ENCODE measurements around the gene GADD45A.
A peak's percentile ranks its signal among the peaks of the same experiment; 100 is the strongest.

GADD45A gene

DNA sequence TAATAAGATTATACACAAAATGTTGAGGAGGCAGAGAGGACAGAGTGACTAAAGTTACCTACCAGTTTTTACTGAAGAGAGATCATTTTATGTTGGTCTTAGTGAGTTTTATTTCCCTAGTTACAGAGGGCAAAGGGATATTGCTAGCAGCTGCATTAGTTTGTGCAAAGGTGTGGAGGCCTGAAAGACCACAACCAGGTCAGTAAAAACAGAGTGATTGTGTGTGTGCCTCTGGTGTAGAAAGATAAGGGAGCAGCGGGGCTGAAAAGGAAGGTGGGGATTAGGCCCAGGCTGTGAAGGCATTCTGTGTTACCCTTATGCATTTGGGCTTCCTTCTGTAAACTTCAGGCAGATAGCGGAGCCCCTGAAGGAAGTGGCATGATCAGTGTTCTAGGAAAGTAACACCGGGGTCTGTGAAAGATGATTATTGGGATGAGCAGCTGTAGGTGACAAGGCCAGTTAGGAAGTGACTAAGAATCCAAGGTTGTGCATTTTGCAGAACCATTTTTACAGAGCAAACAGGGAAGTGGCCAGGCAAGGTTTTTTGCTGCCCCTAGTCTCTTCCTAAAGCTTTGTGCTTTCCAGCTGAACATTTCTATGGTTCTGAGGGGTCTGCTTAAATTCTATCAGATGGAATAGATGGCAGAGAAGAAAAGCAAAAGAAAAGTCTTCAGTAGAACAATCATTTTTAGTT, 3.7 kb downstream of the GADD45A start:
- no peak for DNase-seq

DNA sequence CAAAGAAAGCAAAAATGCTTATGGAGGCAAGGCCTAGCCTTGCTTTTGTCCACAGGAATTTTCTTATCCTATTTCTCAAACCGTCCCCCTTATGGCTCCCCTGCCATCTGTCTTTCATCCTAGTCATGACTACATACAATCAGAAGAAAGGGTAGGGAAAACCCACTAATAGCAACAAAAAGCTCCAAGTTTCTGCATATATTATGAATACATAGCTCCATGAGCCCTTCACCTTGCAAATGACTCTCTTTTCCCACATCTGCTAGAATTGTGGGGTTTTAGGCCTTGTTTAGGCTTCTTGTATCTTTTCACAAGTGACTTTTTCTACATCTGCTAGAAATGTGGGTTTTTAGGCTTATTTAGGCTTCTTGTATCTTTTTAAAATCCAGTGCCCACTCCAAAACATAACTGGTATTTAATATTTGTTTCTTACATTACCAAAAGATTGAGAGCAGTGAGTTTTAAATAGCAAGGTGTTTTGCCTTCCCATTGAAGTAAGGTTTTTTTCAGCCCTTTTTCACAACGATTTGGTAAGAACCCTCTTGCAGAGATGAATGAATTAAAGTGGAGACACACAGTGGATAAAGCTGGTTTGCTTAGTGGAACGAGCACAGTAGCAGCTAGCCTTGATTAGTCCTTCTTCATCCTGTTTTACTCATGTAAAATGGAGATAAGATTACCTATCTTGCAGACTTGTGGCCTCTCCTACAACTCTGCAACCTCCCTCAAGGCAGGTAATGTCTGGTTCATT, 4.4 kb downstream of the GADD45A start:
- no peak for DNase-seq

DNA sequence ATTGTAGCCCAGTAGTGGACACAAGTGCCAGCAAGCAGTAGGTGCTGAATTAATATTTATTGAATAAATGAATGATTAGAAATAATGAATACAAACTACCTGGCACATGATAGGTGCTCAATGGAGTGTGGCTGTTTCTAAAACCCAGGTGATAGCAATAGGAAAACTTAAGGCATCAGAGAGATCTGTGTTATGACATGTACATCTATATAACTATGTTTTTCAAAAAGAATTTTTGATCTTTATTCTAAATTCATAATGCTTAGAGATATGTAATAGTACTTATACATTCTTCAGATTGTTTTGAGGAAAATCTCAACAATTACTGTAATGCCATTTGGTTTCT, 5.0 kb downstream of the GADD45A start:
- DNase-seq, result no peak

DNA sequence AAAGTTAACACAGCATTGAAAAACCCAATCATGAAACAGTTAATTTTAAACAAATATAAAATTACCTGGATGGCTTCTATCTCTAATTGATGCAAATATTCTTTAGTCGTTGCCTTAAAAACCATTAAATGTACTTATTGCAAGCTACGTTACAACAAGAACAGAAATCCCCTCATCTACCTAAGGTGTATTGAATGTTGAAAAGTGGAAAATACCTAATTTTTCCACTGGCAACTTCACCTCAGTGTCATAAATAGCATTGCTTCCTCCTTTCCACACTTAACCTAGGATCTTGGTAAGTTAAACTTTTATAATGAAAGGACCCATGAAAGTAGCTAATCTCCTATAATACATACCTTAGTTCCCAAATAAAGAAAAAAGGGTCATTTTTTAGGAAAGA, 5.4 kb downstream of the GADD45A start:
- DNase-seq, result no peak

DNA sequence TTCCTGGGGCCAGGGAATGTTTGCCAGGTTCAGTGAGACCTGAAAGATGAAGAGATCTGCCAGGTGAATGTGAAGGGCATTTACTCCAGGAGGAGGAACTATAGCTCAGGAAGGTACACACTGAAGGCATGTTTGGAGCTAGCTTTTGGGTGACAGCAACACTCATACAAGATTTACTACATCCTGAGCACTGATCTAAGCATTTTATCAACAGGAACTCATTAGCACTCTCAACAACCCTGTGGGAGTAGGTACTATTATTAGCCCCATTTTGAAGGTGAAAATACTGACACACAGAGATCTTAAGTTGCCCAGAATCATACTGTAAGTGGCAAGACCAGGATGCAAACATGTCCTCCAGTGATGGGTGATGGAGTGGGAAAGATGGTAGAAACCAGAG, 6.7 kb downstream of the GADD45A start:
- no peak for DNase-seq

DNA sequence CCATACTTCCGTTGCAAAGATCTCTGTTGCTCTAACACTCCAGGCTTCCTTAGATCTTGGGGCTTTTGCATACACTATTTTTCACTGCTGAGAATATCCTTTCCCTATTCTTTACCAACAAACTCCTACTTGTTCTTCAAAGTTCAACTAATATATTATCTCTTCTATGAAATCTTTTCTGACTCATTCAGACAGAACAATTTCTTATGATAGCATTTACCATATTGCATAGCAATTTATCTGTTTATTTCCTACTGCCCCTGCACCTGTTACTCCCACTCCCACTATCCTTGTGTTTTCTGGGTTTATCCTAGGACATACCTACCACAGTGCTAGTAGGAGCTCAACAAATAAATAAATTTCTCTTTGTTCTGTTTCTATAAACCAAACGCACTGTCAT, 11.0 kb downstream of the GADD45A start:
- no peak for DNase-seq

DNA sequence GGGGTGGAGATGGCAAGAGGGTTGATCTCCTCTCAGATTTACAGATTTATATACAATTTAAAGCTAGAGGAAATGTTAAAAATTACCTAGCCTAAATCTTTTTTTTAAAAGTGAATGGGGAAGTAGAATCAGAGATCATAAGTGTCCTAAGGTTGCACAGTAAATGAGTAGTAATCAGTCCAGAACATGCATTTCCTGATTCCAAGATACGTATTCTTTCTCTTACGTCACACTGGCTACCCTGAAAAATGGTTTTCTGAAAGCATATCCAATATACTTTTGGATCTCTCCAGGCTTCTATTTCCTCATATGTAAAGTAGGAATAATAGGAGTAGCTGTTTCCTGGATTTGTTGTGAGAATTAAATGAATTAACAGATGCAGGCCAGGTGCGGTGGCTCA, 11.7 kb downstream of the GADD45A start:
- DNase-seq, result no peak

DNA sequence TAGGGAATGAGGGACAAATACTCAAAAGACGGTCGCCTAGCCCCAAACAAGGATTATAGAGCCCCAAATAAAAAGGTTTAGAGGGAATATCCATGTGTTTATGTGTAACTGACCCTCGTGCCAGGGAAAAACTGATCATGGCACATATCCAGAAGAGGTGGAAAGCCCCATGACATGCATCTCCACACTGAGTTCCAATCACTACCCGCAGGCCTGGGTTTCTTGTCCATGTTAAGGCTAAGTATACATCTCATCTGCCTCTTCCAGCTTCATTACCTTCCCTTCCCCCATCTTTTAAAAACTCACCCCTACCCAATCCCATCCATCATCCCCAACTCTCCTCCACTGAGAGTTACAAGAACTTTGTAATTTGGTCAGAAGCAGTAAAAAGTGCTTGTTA, 15.2 kb downstream of the GADD45A start:
- no peak for DNase-seq

DNA sequence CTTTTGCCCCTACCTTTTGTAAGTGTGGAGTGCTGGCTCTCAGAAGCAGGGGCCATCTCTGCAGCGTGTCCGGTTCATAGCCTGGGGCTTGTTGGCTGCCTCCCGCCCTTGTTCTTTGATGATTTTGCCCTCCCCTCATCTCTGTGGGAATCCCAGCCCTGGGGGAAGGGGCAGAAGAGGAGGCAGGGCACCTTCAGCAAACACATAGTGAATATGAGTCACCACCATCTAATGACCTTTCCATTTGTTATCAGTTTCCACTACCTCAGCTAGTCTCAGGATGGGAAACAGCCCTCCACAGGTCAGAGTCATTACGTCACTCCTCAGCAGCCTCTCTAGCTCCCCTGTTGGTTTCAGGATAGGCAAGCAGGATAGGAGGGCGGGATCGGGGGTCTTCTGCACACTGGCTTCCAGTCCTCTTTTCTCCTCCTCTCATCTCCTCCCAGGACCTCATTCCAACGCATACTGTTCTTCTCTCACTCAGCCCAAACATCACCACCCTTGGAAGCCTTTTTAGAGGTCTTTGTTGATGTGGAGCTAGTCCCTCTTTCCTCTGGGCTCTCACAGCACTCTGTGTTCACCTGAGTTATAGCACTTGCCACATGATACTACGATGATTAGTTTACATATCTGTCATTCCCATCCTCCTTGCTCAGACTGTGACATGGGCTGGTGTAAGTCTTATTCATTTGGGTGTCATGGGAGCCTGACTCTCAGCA, 15.8 kb downstream of the GADD45A start:
- DNase-seq, result no peak

DNA sequence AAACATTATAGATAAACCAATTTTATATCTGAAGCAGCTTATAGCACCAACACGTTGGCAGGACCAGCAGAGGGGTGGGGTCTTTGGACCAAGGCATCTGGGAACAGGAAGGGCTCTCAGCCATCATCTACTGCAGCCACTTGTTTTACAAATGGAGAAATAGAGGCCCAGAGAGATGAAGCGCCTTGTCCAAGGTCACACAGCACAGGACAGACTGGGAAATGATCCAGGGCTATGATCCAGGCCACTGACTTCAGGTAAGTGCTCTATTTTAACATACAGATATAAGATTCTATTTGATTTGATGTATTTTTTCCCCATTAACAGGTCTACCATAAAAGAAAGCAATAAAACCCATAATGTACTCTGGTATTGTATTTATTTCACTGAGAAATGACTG, 16.9 kb downstream of the GADD45A start:
- DNase-seq, result no peak

DNA sequence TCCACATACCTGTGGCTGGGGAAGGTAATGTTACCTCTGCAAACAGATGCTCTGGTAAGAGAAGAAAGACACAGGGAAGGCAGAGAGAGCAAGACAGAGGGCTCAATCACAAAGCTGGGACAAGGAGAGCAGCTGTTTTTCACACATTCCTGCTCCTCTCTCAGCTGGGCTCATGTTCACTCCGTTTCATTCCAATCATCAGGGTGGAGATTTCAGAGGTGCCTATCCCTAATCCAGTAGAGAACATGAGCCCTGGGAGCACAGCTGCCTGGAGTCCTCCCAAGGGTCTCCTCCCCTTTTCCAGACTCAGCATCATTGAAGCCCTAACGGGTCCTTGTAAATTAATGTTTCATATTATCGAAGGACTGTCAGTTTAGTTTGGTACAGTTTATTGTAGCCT, 19.4 kb downstream of the GADD45A start:
- DNase-seq, result no peak

DNA sequence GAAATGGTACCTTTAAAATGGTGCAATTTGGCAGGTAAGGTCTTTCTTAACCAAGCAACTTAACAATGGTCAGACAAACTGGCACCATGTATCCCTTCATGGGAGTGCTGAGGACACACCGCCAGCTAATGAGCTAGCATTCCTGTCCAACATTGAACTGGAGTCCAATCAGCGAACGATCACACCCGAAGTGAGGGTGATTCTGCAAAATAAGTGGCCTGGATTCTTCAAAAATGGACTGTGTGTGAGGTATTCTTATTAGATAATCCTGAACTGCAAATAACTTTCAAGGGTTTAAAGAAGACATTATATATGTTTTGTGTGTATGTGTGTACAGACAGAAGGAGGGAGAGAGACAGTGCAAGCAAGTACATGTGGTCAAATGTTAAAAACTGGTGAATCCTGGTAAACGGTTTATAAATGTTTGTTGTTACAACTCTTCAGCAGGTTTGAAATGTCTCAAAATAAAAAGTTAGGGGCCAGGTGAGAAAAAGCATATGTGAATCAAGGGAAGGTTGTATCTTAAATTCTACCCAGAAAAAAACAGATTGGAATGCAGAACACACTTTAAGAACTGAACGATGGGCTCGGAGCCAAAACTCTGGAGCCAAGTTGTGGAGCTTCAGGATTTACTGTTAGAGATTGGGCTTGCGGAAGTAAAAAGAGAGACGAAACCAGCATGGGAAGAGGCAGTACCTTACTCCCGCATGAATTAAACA, 20.9 kb downstream of the GADD45A start:
- DNase-seq, result peak in 2 of 58 donors; percentile 6 to 11

DNA sequence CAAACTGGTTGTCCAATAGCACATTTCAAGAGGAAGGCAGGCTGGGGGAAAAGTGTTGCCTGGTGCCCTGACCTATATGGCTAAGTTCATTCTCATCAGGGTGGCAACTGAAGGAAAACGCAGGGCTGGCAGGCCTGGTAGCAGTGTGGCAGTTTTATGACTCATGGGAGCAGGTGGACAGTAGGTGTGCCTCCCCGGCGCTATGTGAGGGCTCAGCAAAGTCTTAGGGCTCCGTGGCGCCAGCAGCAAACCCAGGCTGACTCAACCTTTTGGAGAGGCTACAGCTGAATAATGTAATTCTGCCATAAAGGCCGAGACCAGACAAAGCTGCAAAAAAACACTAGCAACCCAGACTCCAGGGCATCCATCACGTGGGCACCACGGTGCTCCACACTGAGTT, 23.6 kb downstream of the GADD45A start:
- no peak for DNase-seq

DNA sequence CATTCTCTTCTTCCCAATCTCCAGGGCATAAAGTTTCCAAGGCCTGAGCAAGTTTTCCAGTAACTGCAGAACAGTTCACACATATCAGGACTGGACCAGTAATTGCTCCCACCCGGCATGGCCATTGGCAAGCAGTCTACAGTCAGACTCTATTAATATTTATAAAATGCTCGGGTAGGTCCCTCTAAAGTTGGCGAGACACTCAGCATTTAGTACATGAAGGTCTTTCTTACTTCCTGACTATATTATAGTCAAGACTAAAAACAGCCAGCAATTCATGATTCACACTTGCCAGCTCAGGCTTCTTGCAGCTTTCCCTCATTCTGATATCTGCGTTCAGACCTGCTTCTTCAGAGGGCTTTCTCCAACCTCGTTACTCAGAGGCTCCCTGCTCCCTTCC, 25.4 kb downstream of the GADD45A start:
- no peak for DNase-seq

DNA sequence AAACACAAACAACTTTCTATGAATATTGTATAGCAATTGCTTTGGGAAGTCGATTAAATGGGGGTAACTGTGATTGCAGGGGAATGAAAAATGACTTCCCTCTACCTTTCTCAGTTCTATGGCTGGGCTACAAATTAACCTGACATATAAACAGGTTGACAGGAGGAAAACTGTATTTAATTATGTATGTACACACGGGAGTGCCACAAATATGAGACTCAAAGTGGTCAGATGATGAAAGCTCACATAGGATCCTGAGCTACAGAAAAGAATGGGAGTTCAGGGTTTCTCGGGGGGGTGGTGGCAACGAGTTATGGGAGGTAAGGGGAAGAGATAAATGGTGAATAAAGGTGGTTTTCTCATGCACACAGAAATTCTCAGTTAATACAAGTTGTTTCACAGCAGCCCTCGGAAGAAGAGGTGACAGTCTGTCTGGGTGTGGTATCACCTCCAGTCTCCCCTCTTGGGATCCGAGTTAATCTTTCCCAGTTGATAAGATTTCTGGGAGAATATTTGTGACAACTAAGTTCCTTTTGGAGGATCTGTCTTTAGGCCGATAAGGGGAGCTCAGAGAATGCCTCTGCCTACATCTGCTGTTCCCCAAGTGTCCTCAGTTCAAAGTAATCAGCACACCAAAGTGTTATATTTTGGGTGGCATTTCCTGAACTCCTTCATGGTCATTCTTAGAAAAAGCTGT, 26.3 kb downstream of the GADD45A start:
- no peak for DNase-seq

DNA sequence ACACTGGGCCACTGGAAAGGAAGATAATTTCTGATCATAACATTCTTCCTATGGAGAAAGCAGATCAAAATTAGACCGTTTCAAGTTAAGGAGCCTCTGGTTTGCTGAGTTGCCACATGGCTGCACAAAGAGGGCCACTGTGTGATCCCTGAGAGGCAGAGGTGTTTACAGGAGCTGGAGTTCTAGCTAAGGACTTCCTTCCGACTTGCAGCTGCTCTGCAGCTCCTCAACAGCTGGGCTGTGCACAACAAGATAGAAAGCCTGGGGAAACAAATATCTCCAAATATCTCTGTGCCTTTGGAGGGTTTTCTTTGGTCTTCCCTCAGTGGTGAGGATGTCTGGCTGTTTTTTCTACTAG, 26.8 kb downstream of the GADD45A start:
- no peak for DNase-seq

DNA sequence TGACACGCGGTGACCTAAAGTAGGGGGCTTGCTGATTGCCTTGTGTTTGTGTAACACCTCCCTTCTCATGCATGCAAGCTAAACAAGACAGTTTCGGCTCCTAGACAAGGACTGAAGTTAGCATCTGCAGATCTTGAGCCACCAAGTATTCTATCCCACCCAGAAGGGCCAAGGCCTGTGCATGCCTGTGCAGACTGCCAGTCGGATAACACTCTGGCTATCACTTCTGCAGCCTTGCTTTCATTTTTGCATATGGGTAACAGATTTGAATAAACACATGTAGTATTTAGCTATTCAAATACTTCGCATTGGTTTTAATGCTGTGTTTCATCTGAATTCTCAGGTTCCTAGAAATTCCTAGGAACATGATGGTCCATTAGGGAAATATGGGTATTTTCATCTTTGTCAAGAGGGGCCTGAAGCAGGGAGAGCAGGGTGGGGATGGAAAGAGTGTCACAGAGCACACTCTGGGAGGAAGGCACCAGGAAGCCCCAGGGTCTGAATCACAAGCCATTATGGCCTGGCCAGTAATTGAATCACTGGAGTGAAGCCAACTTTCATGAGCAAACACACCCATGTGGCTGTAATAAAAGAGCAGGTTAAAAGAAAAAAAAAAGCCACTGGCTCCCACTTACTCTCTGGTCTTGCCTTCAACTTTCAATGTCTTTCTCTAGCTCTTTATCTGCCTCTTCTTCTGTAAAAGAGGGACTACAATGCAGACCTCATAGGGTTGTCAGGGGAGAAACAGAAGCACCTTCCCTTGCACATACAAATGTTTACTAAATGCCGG, 28.3 kb downstream of the GADD45A start:
- no peak for DNase-seq

DNA sequence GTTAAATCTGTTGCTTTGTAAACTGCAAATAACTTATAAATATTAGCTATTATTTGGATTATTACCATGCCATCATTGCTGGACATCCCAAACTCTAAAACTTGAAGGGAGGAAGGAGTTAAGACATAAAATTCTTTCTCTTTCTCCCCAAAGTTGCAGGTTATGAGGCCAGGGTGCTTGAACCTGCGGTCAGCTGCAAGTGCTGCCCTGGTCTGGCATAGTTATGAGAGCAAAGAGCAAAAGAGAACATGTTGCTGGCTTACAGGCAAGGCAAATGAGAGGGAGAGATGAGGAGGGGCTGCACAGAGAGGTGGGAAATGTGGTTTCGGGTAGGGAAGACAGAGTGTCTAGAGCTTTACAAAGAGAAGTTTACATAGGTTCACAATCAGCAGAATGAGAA, 30.8 kb downstream of the GADD45A start:
- DNase-seq, result no peak

DNA sequence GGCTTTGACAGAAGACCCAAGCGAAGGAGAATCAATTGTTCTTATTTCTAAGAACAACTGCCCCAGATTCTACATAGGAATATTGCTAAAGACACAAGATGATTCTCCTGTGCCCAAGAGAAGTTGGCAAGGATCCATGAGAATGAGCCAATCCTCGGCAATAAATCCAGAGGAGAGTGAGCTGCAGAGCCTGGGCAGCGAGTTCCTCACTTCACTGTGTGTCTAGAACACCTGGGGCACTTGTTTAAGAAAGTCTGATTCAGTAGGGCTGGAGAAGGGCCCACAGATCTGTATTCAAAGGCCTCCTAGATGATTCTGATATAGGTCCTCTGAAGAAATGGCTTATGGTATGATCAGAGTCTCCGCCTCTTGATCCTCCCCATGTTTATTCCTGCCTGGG, 31.8 kb downstream of the GADD45A start:
- peak in 1 of 58 donors; percentile 7 for DNase-seq

DNA sequence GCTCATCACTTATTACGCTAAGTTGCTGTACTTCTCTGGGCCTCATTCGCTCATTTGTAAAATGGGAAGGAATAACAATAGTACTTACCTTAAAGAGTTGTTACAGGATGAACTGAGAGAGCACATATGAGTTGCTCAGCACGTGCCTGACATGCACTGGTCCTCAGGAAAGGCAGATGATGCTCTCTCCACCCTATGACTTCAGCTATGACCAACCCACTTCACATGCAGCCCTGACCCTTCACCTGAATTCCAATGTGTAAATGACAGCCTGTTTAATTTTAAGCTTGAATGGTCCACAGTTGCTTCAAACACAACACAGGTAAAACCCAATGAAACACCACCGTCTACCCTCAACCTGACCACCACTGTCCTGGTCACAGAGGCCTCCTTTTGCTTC, 32.9 kb downstream of the GADD45A start:
- no peak for DNase-seq

Data from anterior cingulate cortex (tissue), 58 donors.